DND-41 (cell line): ENCODE measurements around the gene TAF9.

Experiments
- ATAC-seq: fragments of 200-7000 bp; cut with Tn5 transposase; 3 replicates; pipeline ENCODE4 v1.9.1; 2021; ENCODE audit warnings: low read depth; ENCODE audit not compliant: insufficient read depth
- DNase-seq: peaks from one replicate; pipeline ENCODE4 v3.0.0-alpha.2; 2020
- H2AFZ ChIP-seq: 2 replicates; pipeline ENCODE4 v1.6.0; 2012; ENCODE audit warnings: low read depth, low read length
- H3K27ac ChIP-seq: 2 replicates; pipeline ENCODE4 v1.5.1; 2012; ENCODE audit warnings: low read length, inconsistent platforms
- H3K27me3 ChIP-seq: fragments of 200-600 bp; sonication (generic); 2 replicates; pipeline ENCODE4 v1.6.0; 2012; ENCODE audit warnings: low read length, mild to moderate bottlenecking, inconsistent platforms; ENCODE audit not compliant: insufficient read depth, poor library complexity
- H3K36me3 ChIP-seq: 2 replicates; pipeline ENCODE4 v1.5.1; 2012; ENCODE audit warnings: low read length, inconsistent platforms; ENCODE audit not compliant: insufficient read depth
- H3K4me1 ChIP-seq: 2 replicates; pipeline ENCODE4 v1.5.1; 2012; ENCODE audit warnings: mild to moderate bottlenecking, low read length; ENCODE audit not compliant: insufficient read depth
- H3K4me2 ChIP-seq: 2 replicates; pipeline ENCODE4 v1.6.0; 2012; ENCODE audit warnings: mild to moderate bottlenecking, moderate library complexity, low read length, inconsistent platforms; ENCODE audit not compliant: insufficient read depth
- H3K4me3 ChIP-seq, 2 experiments: fragments of 200-600 bp in 1 of 2; shearing (Covaris generic) in 1 of 2; 2 replicates each; pipeline ENCODE4 v1.5.1; 2012 to 2016; ENCODE audit warnings: inconsistent platforms in 2 of 2, low read length in 2 of 2, mild to moderate bottlenecking in 2 of 2, low read depth in 1 of 2, moderate library complexity in 1 of 2
- H3K79me2 ChIP-seq: 2 replicates; pipeline ENCODE4 v1.6.0; 2012; ENCODE audit warnings: low read length, inconsistent platforms; ENCODE audit not compliant: insufficient read depth
- H3K9ac ChIP-seq: 2 replicates; pipeline ENCODE4 v1.6.0; 2012; ENCODE audit warnings: low read depth, mild to moderate bottlenecking, inconsistent platforms, low read length, moderate library complexity
- H3K9me3 ChIP-seq: 2 replicates; pipeline ENCODE4 v1.5.1; 2012; ENCODE audit warnings: low read length, moderate library complexity, mild to moderate bottlenecking, inconsistent platforms; ENCODE audit not compliant: insufficient read depth, severe bottlenecking
- H4K20me1 ChIP-seq: 2 replicates; pipeline ENCODE4 v1.6.0; 2012; ENCODE audit warnings: low read length; ENCODE audit not compliant: insufficient read depth
- EZH2 ChIP-seq: IDR thresholded peaks from 3 replicates; pipeline ENCODE4 v1.6.1; 2012; ENCODE audit warnings: borderline replicate concordance, low read depth, mild to moderate bottlenecking, moderate library complexity, low read length, inconsistent platforms; ENCODE audit not compliant: severe bottlenecking
- TF ChIP-seq, protein P1 (sequence below): IDR thresholded peaks from 2 replicates; pipeline ENCODE4 v1.5.1; 2012; ENCODE audit warnings: borderline replicate concordance, low read length, moderate library complexity, mild to moderate bottlenecking; ENCODE audit not compliant: poor library complexity, severe bottlenecking; ENCODE audit errors: extremely low read depth

The TAF9 gene

GRCh38 chr5:69350664-69351063 lies 18.7 kb downstream of the TAF9 start:
- Histone ChIP-seq H3K4me3 (no peak overlapping the region), H3K27me3 (no peaks in the 10 kb centered on the region), H3K79me2 (peaks cover 8% of the 10 kb centered on the region; the same call in 1 of the 2 replicates), H4K20me1 (no peaks in the 10 kb centered on the region), H2AFZ (no peak overlapping the region), H3K4me1 (no peaks in the 10 kb centered on the region), H3K9me3 (no peaks in the 10 kb centered on the region), H3K36me3 (peaks cover 59% of the 10 kb centered on the region), H3K27ac (no peak overlapping the region), H3K9ac (no peak overlapping the region), H3K4me2 (no peak overlapping the region)
- no peak for ATAC-seq
- DNase-seq = no peak
- TF ChIP-seq, protein P1, sequence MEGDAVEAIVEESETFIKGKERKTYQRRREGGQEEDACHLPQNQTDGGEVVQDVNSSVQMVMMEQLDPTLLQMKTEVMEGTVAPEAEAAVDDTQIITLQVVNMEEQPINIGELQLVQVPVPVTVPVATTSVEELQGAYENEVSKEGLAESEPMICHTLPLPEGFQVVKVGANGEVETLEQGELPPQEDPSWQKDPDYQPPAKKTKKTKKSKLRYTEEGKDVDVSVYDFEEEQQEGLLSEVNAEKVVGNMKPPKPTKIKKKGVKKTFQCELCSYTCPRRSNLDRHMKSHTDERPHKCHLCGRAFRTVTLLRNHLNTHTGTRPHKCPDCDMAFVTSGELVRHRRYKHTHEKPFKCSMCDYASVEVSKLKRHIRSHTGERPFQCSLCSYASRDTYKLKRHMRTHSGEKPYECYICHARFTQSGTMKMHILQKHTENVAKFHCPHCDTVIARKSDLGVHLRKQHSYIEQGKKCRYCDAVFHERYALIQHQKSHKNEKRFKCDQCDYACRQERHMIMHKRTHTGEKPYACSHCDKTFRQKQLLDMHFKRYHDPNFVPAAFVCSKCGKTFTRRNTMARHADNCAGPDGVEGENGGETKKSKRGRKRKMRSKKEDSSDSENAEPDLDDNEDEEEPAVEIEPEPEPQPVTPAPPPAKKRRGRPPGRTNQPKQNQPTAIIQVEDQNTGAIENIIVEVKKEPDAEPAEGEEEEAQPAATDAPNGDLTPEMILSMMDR = no peak
- TF ChIP-seq EZH2 = no peak

- ATAC-seq (no peak), DNase-seq (no peak)
- H3K27ac ChIP-seq = no peak overlapping the region
- TF ChIP-seq EZH2 = no peak
- TF ChIP-seq, protein P1 = no peak
- H3K36me3 ChIP-seq = no peaks in the 10 kb centered on the region
- no peak overlapping the region for H3K4me2 ChIP-seq
- no peaks in the 10 kb centered on the region for H4K20me1 ChIP-seq
- no peak overlapping the region for H3K9ac ChIP-seq
- no peaks in the 10 kb centered on the region for H3K27me3 ChIP-seq
- H3K4me1 ChIP-seq = no peaks in the 10 kb centered on the region
- H3K9me3 ChIP-seq = no peaks in the 10 kb centered on the region
- H2AFZ ChIP-seq = no peak overlapping the region
- H3K4me3 ChIP-seq = no peak overlapping the region
- H3K79me2 ChIP-seq = no peaks in the 10 kb centered on the region
Observed at GRCh38 chr5:69343083-69343482, 26.2 kb downstream of the TAF9 start.

DNA sequence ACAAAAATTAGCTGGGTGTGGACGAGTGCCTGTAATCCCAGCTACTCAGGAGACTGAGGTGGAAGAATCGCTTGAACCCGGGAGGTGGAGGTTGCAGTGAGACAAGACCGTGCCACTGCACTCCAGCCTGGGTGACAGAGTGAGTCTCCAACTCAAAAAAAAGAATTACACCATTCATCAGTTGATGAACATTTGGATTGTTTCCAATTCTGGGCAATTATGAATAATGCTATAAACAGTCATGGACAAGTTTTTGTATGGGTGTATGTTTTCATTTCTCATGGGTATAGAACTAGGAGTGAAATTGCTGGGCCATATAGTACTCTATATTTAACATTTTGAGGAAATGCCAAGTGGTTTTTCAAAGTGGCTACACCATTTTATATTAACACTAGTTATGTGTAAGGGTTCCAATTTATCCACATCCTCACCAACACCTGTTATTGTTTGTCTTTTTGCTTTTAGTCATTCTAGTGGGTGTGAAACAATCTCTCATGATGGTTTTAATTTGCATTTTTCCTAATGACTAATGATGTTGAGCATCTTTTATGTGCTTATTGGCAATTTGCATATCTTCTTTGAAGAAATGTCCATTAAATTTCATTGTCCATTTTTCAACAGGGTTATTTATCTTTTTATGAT lies 27.7 kb downstream of the TAF9 start:
- Histone ChIP-seq H3K27me3 (no peaks in the 10 kb centered on the region), H3K79me2 (no peaks in the 10 kb centered on the region), H2AFZ (no peak overlapping the region), H3K4me2 (no peak overlapping the region), H4K20me1 (no peaks in the 10 kb centered on the region), H3K4me3 (no peak overlapping the region), H3K9ac (no peak overlapping the region), H3K36me3 (no peaks in the 10 kb centered on the region), H3K9me3 (no peaks in the 10 kb centered on the region), H3K27ac (no peak overlapping the region), H3K4me1 (no peaks in the 10 kb centered on the region)
- DNase-seq (no peak), ATAC-seq (no peak)
- TF ChIP-seq, protein P1 = no peak
- TF ChIP-seq EZH2 = no peak
